Fibroblast of skin of abdomen (primary cell): ENCODE data around the gene C1orf35. TPM values are rescaled to one million over a fixed set of nuclear protein-coding genes. Genes with fewer than 3 reads are reported as not detected.
A peak's percentile ranks its signal among the peaks of the same experiment; 100 is the strongest.

Source experiments
- DNase-seq: peaks from one replicate; pipeline ENCODE4 v3.0.0-alpha.2; 2013
- polyA plus RNA-seq, 2 experiments: library from polyadenylated mRNA; unstranded; fragments of 120-200 nt; gene quantifications; one replicate each; pipeline ENCODE4 v1.2.1, GENCODE V29; 2013; ENCODE audit not compliant: insufficient read length in 2 of 2

The C1orf35 gene
- polyA plus RNA-seq (2013, experiment 1 of 2; ENCODE audit: insufficient read length), result 10.8 TPM
- polyA plus RNA-seq (2013, experiment 2 of 2; ENCODE audit: insufficient read length), result 10.7 TPM

DNA sequence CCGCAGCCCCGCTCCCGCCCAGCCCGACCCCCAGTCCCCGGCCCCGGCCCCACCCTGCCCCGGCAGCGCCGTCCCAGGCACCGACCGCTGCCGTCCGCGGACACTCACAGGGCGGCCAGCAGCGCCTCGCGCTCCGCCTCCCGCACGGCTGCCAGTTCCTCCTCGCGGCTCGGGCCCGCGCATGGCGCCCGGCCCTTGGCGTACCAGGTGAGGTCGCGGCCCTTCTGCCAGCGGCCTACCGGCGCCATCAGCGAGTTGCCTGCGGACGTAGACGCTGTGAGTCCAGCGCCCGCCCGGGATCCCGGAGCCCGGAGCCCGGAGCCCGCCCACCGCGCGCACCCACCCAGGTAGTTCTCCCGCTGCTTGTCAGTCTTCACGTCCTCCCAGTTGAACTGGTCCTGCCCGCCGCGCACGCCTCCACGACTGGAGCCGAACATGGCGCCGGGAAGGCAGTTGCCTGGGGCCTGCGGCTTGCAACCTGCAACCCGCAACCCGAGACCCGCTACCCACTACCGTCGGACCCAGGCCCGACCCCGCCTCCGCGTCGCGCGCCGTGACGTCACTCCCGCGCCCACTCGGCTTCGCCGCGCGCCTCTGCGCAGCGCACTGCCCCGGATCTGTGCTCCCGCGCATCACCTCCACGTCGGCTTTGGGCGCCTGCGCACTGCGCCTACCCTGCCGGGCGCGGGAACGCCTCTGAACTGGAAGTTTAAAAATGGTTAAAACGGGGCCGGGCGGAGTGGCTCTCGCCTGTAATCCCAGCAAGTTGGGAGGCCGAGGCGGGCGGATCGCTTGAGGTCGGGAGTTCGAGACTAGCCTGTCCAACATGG, at the start of gene C1orf35:
C1orf35 (minus strand) TSS at position 535 of the 830 bp plus-strand sequence; CDS start at position 437, 98 bp downstream.
- peak; percentile 92 for DNase-seq

DNA sequence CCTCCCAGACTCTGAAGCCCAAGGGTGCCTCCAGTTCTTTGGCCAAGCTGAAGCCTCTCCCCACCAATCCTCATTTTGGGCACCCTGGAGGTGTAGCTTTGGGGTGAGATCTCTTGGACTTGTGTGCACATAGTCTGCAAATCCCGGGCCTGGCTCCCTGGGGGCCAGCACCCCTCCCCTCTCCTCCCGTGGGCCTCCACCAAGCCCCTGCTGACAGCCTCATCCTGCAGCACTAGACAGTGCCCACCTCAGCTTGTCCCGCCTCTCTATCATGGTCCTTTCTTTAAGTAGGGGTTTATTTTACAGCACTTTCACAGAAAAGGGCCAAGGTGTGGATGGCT, 49.8 kb upstream of the C1orf35 start:
- DNase-seq, result no peak

GRCh38 chr1:228152097-228152917, 49.2 kb upstream of the C1orf35 start:
- DNase-seq, result no peak

DNA sequence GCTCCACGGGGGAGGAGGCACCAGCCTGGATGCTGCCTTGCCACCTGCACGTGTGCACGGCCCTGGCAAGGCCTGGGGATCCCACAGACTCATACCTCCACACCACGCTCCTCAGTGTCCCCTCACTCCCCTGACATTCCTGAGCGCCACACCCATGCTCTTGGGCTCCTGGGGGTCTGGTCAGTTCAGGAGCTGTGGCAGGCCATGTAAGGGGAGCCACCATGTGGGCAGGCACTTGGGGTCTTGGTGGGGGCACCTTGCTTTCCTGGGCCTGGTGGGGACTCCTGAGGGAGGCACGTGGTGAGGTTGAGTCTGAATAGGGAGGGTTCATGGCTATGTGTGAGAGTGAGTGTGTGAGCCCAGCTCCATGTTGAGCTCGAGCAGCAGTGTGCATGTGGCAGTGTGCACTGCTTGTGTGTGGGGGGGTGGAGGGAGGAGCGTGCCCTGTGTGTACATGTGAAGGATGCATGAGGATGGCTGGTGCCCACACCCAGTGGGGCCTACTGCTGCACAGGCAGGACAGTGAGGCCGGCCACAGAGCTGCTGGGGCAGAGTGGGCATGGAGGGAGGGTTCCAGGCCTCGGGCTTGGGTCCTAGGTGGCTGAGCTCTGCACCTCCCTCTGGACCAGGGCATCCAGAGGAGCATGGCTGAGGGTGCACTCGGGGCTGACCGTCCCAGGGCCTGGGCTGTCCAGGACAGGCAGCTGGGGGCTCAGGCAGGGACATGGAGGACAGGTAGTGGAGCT, 48.2 kb upstream of the C1orf35 start:
- DNase-seq, result no peak

DNA sequence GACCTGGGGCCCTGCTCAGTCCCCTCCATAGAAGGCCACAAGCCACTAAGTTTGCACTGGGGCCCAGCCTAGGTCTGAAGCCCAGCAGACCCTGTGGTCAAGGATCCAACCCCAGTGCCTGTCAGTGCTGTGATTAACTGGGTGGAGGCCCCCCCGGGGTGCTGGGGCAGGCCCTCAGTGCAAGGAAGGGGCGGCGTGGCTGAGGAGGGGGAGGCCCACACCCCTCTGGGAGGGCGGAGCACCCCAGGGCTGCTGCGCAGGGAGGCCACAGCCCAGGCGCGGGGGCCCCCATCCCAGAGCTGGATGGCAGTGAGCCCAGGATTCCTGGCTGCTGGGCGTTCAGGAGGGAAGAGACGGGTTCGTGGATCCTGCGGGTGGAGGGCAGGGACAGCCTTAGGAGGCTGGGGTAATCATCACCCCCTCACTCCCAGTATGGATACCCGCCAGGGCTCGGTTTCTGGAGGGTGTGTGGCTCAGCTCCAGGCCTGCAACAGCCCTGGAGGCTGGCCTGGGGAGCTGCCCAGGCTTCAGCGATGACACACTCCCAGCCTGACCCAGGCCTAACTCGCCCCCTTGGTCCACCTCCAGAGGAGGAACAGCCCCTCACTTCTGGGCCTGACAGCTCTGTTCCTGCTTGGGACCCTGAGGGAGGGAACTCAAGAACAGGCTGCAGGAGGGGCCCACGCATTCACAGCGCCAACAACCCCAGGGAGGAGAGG, 47.5 kb upstream of the C1orf35 start:
- DNase-seq, result peak; percentile 81

- no peak for DNase-seq
These were observed 47.0 kb upstream of the C1orf35 start for GRCh38 chr1:228150120-228150460.

- no peak for DNase-seq
These were observed 46.4 kb upstream of the C1orf35 start, which contains the start of gene GJC2 for GRCh38 chr1:228149406-228150119. TSS of gene GJC2 (plus strand) at chr1:228149930. CDS start at chr1:228157759, 7,829 bp downstream.

DNA sequence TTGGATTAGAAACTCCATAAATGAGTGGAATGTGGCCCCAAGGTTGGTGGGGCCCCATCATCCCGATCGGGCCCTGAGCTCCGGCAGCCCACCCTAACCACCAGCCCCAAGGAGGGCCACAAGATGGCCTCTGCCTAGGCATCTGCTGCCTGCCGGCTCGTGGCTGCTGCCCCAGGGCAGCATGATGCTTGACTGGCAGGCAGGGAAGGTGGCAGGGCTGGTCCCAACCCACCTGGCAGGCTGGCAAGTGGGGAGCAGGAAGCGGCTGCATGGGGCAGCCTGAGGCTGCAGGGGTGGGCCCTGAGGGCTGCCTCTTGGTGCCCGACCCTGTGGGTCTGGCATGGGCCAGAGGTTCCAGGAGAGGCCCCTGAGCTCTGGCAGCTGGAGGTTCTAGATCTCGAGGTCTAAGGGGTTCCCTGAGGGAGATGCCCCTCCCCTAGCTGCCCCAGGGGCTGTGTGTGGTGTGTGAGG, 45.8 kb upstream of the C1orf35 start:
- DNase-seq, result no peak

DNA sequence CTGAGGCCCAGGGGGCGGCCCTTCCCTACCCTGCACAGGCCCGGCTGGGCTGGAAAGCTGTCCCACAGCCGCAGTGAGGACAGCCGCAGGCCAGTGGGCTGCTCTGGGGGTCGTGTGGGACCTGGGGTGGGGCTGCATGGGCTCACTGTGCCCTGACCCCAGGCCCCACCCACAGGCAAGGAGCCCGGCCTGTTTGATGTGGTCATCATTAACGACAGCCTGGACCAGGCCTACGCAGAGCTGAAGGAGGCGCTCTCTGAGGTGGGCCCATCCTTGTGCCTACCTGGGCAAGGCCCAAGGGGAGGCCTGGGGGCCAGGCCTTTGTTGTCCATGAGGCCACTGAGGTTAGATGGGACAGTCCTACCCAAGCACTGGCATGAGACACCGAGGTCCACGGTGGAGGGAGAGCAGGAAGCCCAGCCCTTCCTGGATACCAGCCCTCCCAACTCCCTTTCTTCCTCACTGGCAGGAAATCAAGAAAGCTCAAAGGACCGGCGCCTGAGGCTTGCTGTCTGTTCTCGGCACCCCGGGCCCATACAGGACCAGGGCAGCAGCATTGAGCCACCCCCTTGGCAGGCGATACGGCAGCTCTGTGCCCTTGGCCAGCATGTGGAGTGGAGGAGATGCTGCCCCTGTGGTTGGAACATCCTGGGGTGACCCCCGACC, 45.2 kb upstream of the C1orf35 start:
- no peak for DNase-seq

GRCh38 chr1:228147768-228148167, 44.6 kb upstream of the C1orf35 start:
- DNase-seq, result no peak

GRCh38 chr1:228147151-228147693, 44.1 kb upstream of the C1orf35 start:
- no peak for DNase-seq

DNA sequence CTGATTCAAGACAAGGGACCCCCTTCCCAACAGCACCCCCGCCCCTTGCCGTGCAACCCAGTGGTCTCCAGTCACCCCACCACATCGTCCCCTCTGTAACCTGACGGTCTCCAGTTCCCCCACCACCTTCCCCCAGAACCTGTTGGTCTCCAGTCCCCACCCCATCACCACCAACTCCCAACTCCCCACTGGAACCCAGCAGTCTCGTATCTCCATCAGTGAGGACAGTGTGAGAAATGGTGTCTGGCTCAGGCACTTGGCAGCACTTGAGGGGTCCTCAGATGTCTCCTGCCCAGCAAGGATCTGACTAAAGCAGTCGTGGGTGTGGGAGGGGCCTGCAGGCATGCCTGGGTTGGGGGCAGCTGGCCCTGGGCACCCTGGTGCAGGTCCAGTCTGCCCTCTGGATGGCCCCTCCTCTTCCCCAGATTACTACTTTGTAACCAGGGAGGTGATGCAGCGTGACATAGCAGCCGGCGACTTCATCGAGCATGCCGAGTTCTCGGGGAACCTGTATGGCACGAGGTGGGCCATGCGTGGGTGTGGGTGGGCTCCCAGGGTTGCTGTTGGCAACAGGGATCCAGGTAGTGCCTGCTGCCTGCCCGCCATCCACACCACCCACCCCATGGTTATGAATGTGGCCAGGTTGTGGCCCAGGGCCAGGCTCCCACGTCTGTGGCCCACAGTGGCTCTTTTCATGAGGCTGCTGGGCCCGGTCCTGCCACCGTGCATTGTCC, 43.5 kb upstream of the C1orf35 start:
- DNase-seq, result no peak

- DNase-seq, result no peak
These were observed 42.6 kb upstream of the C1orf35 start for GRCh38 chr1:228145463-228146416.

DNA sequence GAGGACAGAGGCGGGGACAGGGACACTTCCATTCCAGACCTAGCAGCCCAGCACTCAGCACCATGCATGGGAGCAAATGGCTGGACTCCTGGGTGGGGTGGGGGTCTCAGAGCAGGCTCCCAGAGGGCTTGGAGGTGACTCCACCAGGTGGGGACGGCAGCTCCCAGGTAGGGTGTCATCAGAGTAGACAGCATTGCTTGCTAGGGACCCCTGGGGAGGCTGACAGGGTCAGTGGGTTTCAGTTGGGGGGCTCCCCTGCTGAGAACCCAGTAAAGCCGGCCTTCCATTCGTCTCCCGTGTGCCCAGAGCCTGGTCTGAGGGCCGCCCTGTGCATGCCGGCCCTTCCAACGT, 41.8 kb upstream of the C1orf35 start:
- no peak for DNase-seq

- DNase-seq, result no peak
These were observed 41.3 kb upstream of the C1orf35 start for GRCh38 chr1:228144193-228144992.

GRCh38 chr1:228143480-228144192, 40.5 kb upstream of the C1orf35 start:
- DNase-seq, result no peak

DNA sequence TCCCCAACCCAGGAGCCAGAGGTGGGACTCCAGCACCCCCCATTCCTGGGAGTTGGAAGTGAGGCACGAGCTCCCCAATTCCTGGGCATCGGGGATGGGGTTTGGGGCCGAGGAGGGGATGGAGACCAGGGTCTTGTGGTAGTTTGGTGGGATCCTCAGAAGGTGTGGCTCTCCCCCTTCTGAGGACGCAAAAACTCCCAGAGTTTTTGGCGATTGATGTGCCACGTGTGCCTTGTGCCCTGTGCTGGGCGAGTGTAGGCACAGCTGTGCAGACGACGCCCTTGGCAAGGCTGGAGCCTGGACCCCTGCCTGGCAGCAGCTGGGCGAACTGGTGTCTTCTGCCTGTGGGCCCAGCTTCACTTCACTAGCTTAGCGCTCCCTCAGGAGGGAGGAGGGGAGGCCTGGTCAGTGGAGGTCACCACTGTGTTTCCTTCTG, 39.6 kb upstream of the C1orf35 start:
- no peak for DNase-seq
